Measurements from ENCODE around the gene RPS10. TPM values are rescaled to one million over a fixed set of nuclear protein-coding genes. Genes with fewer than 3 reads are reported as not detected.

Gene RPS10
- total and polyA plus RNA-seq, 7 experiments from 2014 or later, result 1,466 to 3,151 (median 2,306) TPM

DNA sequence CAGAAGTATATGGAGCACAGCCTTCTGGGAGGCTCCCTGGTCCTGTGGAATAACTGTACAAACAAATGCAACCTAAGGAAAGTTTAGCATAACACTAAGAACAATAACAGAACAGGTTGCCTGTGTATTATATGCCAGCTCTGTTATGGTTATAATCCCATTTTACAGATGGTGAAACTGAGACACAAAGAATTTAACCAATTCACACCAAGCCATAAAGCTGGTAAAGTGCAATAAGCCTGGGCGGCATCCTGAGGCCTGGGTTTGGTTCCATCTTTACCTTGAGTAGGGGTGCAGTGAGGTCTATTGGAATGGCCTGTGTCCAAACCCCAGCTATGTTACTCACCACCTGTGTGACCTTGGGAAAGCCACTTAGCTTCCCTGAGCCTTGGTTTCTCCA lies 25.3 kb upstream of the RPS10 start:
- Histone ChIP-seq H3K4me3 (ENCODE audit: low read length) (no peak overlapping the region), H3K9me3 (ENCODE audit: control insufficient read depth in 2 of 3, low read length in 3 of 3) (no peaks in the 10 kb centered on the region), H3K27ac (ENCODE audit: low read depth, low read length) (no peak overlapping the region), H3K27me3 (ENCODE audit: control insufficient read depth in 2 of 2, insufficient read depth in 2 of 2, low read length in 2 of 2) (no peaks in the 10 kb centered on the region), H3K36me3 (ENCODE audit: control insufficient read depth in 2 of 3, insufficient read depth in 3 of 3, low read length in 3 of 3) (no peaks in the 10 kb centered on the region), H3K4me1 (ENCODE audit: control insufficient read depth in 2 of 2, insufficient read depth in 2 of 2, low read length in 2 of 2) (no peaks in the 10 kb centered on the region)
- intact Hi-C loops (cut with micrococcal nuclease), result no loop called here
- no peak for ATAC-seq
- CTCF ChIA-PET, result interaction anchor here (1.1 kb wide), 1 partner anchor 9 kb away, joined by 3 read pairs; no protein-coding TSS in a partner anchor
- no peak for DNase-seq
- POLR2A ChIA-PET, result no interaction called here
- Mint-ChIP-seq H3K9me3 (peaks cover 0 to 7% (median 3%) of the 10 kb centered on the region in 11 donors), H3K4me1 (no peaks in the 10 kb centered on the region), H3K27me3 (peaks cover 0 to 3% (median 0%) of the 10 kb centered on the region in 5 donors), H3K27ac (no peak overlapping the region), H3K36me3 (peaks cover 0 to 5% (median 0%) of the 10 kb centered on the region in 5 donors), H3K4me3 (no peak overlapping the region)

DNA sequence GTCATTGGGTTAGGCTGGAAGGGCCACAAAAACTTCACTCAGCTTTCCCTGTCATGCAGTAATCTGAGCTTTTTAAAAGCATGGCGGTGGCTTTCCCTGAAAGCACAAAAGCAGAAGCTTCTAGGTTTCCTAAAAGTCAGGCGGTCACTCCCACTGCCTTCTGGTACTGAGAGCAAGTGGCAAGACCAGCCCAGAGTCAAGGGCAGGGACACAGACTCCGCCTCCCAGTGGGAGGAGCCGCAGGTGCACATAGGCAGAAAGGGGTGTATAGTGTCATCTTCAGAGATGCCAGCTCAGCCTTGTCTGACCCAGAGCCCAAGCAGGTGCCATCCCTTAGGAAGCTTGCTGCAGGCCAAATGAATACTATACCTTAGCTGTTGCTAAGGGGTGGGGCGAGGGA lies 22.0 kb upstream of the RPS10 start:
- H3K4me3 Mint-ChIP-seq, result no peak overlapping the region

DNA sequence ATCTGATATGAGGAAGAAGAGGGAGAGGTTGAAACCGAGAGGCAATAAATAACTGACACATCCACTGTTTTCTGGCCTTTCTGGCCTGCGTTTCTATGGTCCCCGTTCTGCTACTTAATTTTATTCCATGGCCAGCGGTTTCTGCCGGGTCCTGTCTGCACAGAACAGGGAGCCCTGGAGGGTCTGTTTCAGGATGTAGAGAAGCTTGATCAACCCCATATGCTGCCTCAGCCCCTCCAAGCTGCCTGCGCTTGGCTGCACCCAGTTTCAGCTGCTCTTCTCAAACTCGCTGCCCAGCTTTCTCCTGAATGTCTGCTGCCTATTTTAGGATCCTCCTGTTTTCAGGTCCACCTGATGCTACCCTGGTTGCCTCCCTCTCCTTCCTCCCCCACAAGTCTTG lies 21.5 kb upstream of the RPS10 start:
- Histone ChIP-seq H3K4me3 (ENCODE audit: low read length) (no peak overlapping the region), H3K36me3 (ENCODE audit: control insufficient read depth in 2 of 3, insufficient read depth in 3 of 3, low read length in 3 of 3) (no peaks in the 10 kb centered on the region), H3K27me3 (ENCODE audit: control insufficient read depth in 2 of 2, insufficient read depth in 2 of 2, low read length in 2 of 2) (no peaks in the 10 kb centered on the region), H3K9me3 (ENCODE audit: control insufficient read depth in 2 of 3, low read length in 3 of 3) (no peaks in the 10 kb centered on the region), H3K4me1 (ENCODE audit: control insufficient read depth in 2 of 2, insufficient read depth in 2 of 2, low read length in 2 of 2) (no peaks in the 10 kb centered on the region), H3K27ac (ENCODE audit: low read depth, low read length) (no peak overlapping the region)
- peaks cover 0 to 5% (median 0%) of the 10 kb centered on the region in 5 donors for H3K36me3 Mint-ChIP-seq
- no peaks in the 10 kb centered on the region for H3K27me3 Mint-ChIP-seq
- CTCF ChIA-PET, result interaction anchor here (0.6 to 1.2 kb wide), 2 partner anchors 162 to 1347 kb away, joined by 3 to 4 read pairs; no protein-coding TSS in a partner anchor
- ATAC-seq (no peak), DNase-seq (no peak)
- H3K4me1 Mint-ChIP-seq, result no peaks in the 10 kb centered on the region
- no peak overlapping the region for H3K4me3 Mint-ChIP-seq
- H3K27ac Mint-ChIP-seq, result no peak overlapping the region
- POLR2A ChIA-PET, result no interaction called here
- intact Hi-C loops (cut with micrococcal nuclease), result no loop called here
- peaks cover 0 to 7% (median 3%) of the 10 kb centered on the region in 11 donors for H3K9me3 Mint-ChIP-seq

More for the DNA sequence above, 22.0 kb upstream of the RPS10 start:
- Mint-ChIP-seq H3K27me3 (no peaks in the 10 kb centered on the region), H3K9me3 (peaks cover 0 to 7% (median 3%) of the 10 kb centered on the region in 11 donors), H3K4me1 (no peaks in the 10 kb centered on the region), H3K27ac (no peak overlapping the region), H3K36me3 (peaks cover 0 to 5% (median 0%) of the 10 kb centered on the region in 5 donors)
- Histone ChIP-seq H3K4me3 (ENCODE audit: low read length) (no peak overlapping the region), H3K27me3 (ENCODE audit: control insufficient read depth in 2 of 2, insufficient read depth in 2 of 2, low read length in 2 of 2) (no peaks in the 10 kb centered on the region), H3K9me3 (ENCODE audit: control insufficient read depth in 2 of 3, low read length in 3 of 3) (no peaks in the 10 kb centered on the region), H3K4me1 (ENCODE audit: control insufficient read depth in 2 of 2, insufficient read depth in 2 of 2, low read length in 2 of 2) (no peaks in the 10 kb centered on the region), H3K36me3 (ENCODE audit: control insufficient read depth in 2 of 3, insufficient read depth in 3 of 3, low read length in 3 of 3) (no peaks in the 10 kb centered on the region), H3K27ac (ENCODE audit: low read depth, low read length) (no peak overlapping the region)
- ChIA-PET POLR2A (no interaction called here), CTCF (no interaction called here)
- DNase-seq (no peak), ATAC-seq (no peak)
- intact Hi-C loops (cut with micrococcal nuclease), result no loop called here

DNA sequence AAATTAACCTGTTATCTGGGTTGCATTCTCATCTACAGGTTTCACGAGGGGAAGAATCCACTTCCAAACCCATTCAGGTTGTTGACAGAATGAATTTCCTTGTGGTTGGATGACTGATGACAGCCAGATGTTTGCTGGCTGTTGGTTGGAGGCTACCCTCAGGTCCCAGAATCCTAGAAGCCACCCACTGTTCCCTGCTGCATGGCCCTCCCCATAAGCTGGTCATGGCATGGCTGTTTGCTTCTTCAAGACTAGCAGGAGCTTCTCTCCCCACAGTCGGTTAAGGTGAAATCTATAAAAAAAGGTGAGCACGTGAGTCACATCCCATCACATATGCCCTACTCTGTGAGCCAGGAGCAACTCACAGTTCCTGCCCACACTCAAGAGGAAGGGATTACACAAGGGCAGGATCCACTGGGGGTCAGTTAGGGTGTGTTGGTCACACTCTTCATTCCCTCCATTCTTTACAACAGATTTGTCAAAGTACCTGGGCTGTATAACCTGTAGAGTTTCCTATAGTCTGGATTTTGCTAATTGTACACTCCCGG lies 19.5 kb upstream of the RPS10 start:
- Histone ChIP-seq H3K9me3 (ENCODE audit: control insufficient read depth in 2 of 3, low read length in 3 of 3) (no peaks in the 10 kb centered on the region), H3K27ac (ENCODE audit: low read depth, low read length) (no peak overlapping the region), H3K4me1 (ENCODE audit: control insufficient read depth in 2 of 2, insufficient read depth in 2 of 2, low read length in 2 of 2) (no peaks in the 10 kb centered on the region), H3K27me3 (ENCODE audit: control insufficient read depth in 2 of 2, insufficient read depth in 2 of 2, low read length in 2 of 2) (no peaks in the 10 kb centered on the region), H3K4me3 (ENCODE audit: low read length) (no peak overlapping the region), H3K36me3 (ENCODE audit: control insufficient read depth in 2 of 3, insufficient read depth in 3 of 3, low read length in 3 of 3) (no peaks in the 10 kb centered on the region)
- Mint-ChIP-seq H3K4me1 (peaks cover 0 to 2% (median 0%) of the 10 kb centered on the region in 7 donors), H3K9me3 (no peaks in the 10 kb centered on the region), H3K27ac (no peak overlapping the region), H3K27me3 (peaks cover 0 to 4% (median 0%) of the 10 kb centered on the region in 5 donors), H3K4me3 (no peak overlapping the region), H3K36me3 (no peaks in the 10 kb centered on the region)
- no peak for ATAC-seq
- ChIA-PET CTCF (interaction anchor here (0.6 kb wide), 1 partner anchor 19 kb away, joined by 7 read pairs; no protein-coding TSS in a partner anchor), POLR2A (no interaction called here)
- intact Hi-C loops (cut with micrococcal nuclease), result no loop called here
- DNase-seq, result no peak

DNA sequence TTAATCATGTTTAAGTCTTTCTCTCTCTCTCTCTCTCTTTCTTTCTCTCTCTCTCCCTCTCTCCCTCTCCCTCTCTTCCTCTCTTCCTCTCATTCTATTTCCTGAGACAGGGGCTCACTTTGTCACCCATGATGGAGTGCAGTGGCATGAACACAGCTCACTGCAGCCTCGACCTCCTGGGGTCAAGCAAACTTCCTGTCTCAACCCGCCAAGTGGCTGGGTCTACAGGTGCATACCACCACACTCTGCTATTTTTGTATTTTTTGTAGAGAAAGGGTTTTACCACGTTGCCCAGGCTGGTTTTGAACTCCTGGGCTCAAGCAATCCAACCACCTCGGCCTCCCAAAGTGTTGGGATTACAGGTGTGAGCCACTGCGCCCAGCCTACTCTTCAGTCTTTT lies 15.7 kb upstream of the RPS10 start:
- intact Hi-C loops (cut with micrococcal nuclease), result no loop called here
- peaks cover 0 to 2% (median 0%) of the 10 kb centered on the region in 7 donors for H3K4me1 Mint-ChIP-seq
- peaks cover 0 to 4% (median 0%) of the 10 kb centered on the region in 5 donors for H3K27me3 Mint-ChIP-seq
- H3K36me3 Mint-ChIP-seq, result peaks cover 0 to 6% (median 0%) of the 10 kb centered on the region in 5 donors
- Histone ChIP-seq H3K4me1 (ENCODE audit: control insufficient read depth in 2 of 2, insufficient read depth in 2 of 2, low read length in 2 of 2) (no peaks in the 10 kb centered on the region), H3K4me3 (ENCODE audit: low read length) (no peak overlapping the region), H3K36me3 (ENCODE audit: control insufficient read depth in 2 of 3, insufficient read depth in 3 of 3, low read length in 3 of 3) (no peaks in the 10 kb centered on the region), H3K27ac (ENCODE audit: low read depth, low read length) (no peak overlapping the region), H3K27me3 (ENCODE audit: control insufficient read depth in 2 of 2, insufficient read depth in 2 of 2, low read length in 2 of 2) (no peaks in the 10 kb centered on the region), H3K9me3 (ENCODE audit: control insufficient read depth in 2 of 3, low read length in 3 of 3) (no peaks in the 10 kb centered on the region)
- POLR2A ChIA-PET, result no interaction called here
- ATAC-seq (no peak), DNase-seq (no peak)
- CTCF ChIA-PET, result interaction anchor here (0.6 kb wide), 1 partner anchor 26 kb away, joined by 4 read pairs; no protein-coding TSS in a partner anchor
- H3K4me3 Mint-ChIP-seq, result no peak overlapping the region
- H3K9me3 Mint-ChIP-seq, result peaks cover 0 to 7% (median 0%) of the 10 kb centered on the region in 11 donors
- H3K27ac Mint-ChIP-seq, result peak overlapping the region in 1 of 9 donors; percentile 52

DNA sequence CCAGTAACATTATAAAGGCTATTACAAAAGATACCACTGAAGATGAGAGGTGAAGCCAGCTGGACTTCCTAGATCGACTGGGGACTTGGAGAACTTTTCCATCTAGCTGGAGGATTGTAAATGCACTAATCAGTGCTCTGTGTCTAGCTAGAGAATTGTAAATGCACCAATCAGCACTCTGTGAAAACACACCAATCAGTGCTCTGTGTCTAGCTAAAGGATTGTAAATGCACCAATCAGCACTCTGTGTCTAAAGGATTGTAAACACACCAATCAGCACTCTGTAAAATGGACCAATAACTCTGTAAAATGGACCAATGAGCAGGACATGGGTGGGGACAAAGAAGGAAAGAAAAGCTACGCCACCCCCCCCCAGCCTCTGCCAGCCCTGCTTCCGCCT lies 13.6 kb upstream of the RPS10 start:
- Histone ChIP-seq H3K4me1 (ENCODE audit: control insufficient read depth in 2 of 2, insufficient read depth in 2 of 2, low read length in 2 of 2) (no peaks in the 10 kb centered on the region), H3K27me3 (ENCODE audit: control insufficient read depth in 2 of 2, insufficient read depth in 2 of 2, low read length in 2 of 2) (no peaks in the 10 kb centered on the region), H3K36me3 (ENCODE audit: control insufficient read depth in 2 of 3, insufficient read depth in 3 of 3, low read length in 3 of 3) (no peaks in the 10 kb centered on the region), H3K4me3 (ENCODE audit: low read length) (no peak overlapping the region), H3K9me3 (ENCODE audit: control insufficient read depth in 2 of 3, low read length in 3 of 3) (no peaks in the 10 kb centered on the region), H3K27ac (ENCODE audit: low read depth, low read length) (no peak overlapping the region)
- H3K27ac Mint-ChIP-seq, result no peak overlapping the region
- peaks cover 0 to 6% (median 0%) of the 10 kb centered on the region in 5 donors for H3K36me3 Mint-ChIP-seq
- H3K9me3 Mint-ChIP-seq, result peaks cover 0 to 7% (median 0%) of the 10 kb centered on the region in 11 donors
- peaks cover 0 to 4% (median 0%) of the 10 kb centered on the region in 7 donors for H3K4me1 Mint-ChIP-seq
- intact Hi-C loops (cut with micrococcal nuclease), result no loop called here
- ATAC-seq (no peak), DNase-seq (no peak)
- H3K4me3 Mint-ChIP-seq, result no peak overlapping the region
- POLR2A ChIA-PET, result no interaction called here
- CTCF ChIA-PET, result no interaction called here
- peaks cover 0 to 4% (median 0%) of the 10 kb centered on the region in 5 donors for H3K27me3 Mint-ChIP-seq

DNA sequence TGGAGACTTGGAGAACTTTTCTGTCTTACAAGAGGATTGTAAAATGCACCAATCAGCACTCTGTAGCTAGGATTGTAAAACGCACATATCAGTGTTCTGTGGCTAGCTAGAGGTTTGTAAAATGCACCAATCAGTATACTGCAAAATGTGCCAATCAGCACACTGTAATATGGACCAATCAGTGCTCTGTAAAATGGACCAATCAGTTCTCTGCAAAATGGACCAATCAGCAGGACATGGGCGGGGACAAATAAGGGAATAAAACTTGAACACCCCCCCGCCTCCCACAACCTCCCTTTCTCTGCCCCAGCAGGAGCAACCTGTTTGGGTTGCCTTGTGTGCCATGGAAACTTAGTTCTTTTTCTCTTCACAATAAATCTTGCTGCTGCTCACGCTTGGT lies 12.8 kb upstream of the RPS10 start:
- no peaks in the 10 kb centered on the region for H3K4me1 ChIP-seq (ENCODE audit: control insufficient read depth in 2 of 2, insufficient read depth in 2 of 2, low read length in 2 of 2)
- POLR2A ChIA-PET, result no interaction called here

More for the DNA sequence above, 12.8 kb upstream of the RPS10 start:
- Mint-ChIP-seq H3K4me1 (peaks cover 0 to 4% (median 0%) of the 10 kb centered on the region in 7 donors), H3K36me3 (peaks cover 0 to 6% (median 0%) of the 10 kb centered on the region in 5 donors), H3K4me3 (no peak overlapping the region), H3K27ac (peak overlapping the region in 1 of 9 donors; percentile 2), H3K9me3 (peaks cover 0 to 7% (median 0%) of the 10 kb centered on the region in 11 donors), H3K27me3 (peaks cover 0 to 4% (median 0%) of the 10 kb centered on the region in 5 donors)
- ATAC-seq (no peak), DNase-seq (no peak)
- Histone ChIP-seq H3K27ac (ENCODE audit: low read depth, low read length) (no peak overlapping the region), H3K4me3 (ENCODE audit: low read length) (no peak overlapping the region), H3K36me3 (ENCODE audit: control insufficient read depth in 2 of 3, insufficient read depth in 3 of 3, low read length in 3 of 3) (no peaks in the 10 kb centered on the region), H3K27me3 (ENCODE audit: control insufficient read depth in 2 of 2, insufficient read depth in 2 of 2, low read length in 2 of 2) (no peaks in the 10 kb centered on the region), H3K9me3 (ENCODE audit: control insufficient read depth in 2 of 3, low read length in 3 of 3) (no peaks in the 10 kb centered on the region)
- intact Hi-C loops (cut with micrococcal nuclease), result no loop called here
- CTCF ChIA-PET, result no interaction called here

All from naive thymus-derived CD4-positive, alpha-beta T cell (primary cell).